ENCODE data around the gene WHRN. TPM values are rescaled to one million over a fixed set of nuclear protein-coding genes. Genes with fewer than 3 reads are reported as not detected.

The WHRN gene
- total RNA-seq, 1 donor from 2014 or later, result 9.1 TPM

GRCh38 chr9:114522847-114523246, 17.6 kb upstream of the WHRN start:
- no peak for TF ChIP-seq CTCF (IDR thresholded peaks at IDR 0.05)
- no peak for TF ChIP-seq POLR2AphosphoS5 (IDR thresholded peaks at IDR 0.05; ENCODE audit: insufficient read depth in 1 of 2, low read depth in 1 of 2)
- TF ChIP-seq POLR2A (IDR thresholded peaks at IDR 0.05), result no peak
- no peaks in the 10 kb centered on the region for H3K27me3 ChIP-seq
- no peaks in the 10 kb centered on the region for H3K4me1 ChIP-seq
- intact Hi-C loops (cut with DNase I), result no loop called here
- no peak overlapping the region for H3K27ac ChIP-seq
- H3K4me3 ChIP-seq, result no peak overlapping the region
- no peaks in the 10 kb centered on the region for H3K36me3 ChIP-seq
- no peaks in the 10 kb centered on the region for H3K9me3 ChIP-seq
- no peak for DNase-seq (ENCODE audit: extremely low spot score in 2 of 2)

GRCh38 chr9:114522286-114522685, 17.0 kb upstream of the WHRN start:
- intact Hi-C loops (cut with DNase I), result no loop called here
- H3K36me3 ChIP-seq, result no peaks in the 10 kb centered on the region
- no peak for DNase-seq (ENCODE audit: extremely low spot score in 2 of 2)
- H3K4me3 ChIP-seq, result no peak overlapping the region
- no peaks in the 10 kb centered on the region for H3K27me3 ChIP-seq
- no peak overlapping the region for H3K27ac ChIP-seq
- H3K4me1 ChIP-seq, result no peaks in the 10 kb centered on the region
- TF ChIP-seq POLR2AphosphoS5 (IDR thresholded peaks at IDR 0.05; ENCODE audit: insufficient read depth in 1 of 2, low read depth in 1 of 2) (no peak), POLR2A (IDR thresholded peaks at IDR 0.05) (no peak), CTCF (IDR thresholded peaks at IDR 0.05) (no peak)
- H3K9me3 ChIP-seq, result no peaks in the 10 kb centered on the region

- H3K27me3 ChIP-seq, result no peaks in the 10 kb centered on the region
- no peak overlapping the region for H3K27ac ChIP-seq
- H3K4me3 ChIP-seq, result no peak overlapping the region
- no peaks in the 10 kb centered on the region for H3K4me1 ChIP-seq
- intact Hi-C loops (cut with DNase I), result no loop called here
- DNase-seq (ENCODE audit: extremely low spot score in 2 of 2), result no peak
- no peaks in the 10 kb centered on the region for H3K9me3 ChIP-seq
- H3K36me3 ChIP-seq, result no peaks in the 10 kb centered on the region
- TF ChIP-seq POLR2AphosphoS5 (IDR thresholded peaks at IDR 0.05; ENCODE audit: insufficient read depth in 1 of 2, low read depth in 1 of 2), result no peak
Observed at GRCh38 chr9:114521846-114522245, 16.6 kb upstream of the WHRN start.

- no peak for DNase-seq (ENCODE audit: extremely low spot score in 2 of 2)
- intact Hi-C loops (cut with DNase I), result no loop called here
- TF ChIP-seq POLR2AphosphoS5 (IDR thresholded peaks at IDR 0.05; ENCODE audit: insufficient read depth in 1 of 2, low read depth in 1 of 2) (no peak), CTCF (IDR thresholded peaks at IDR 0.05) (no peak), POLR2A (IDR thresholded peaks at IDR 0.05) (no peak)
Observed at GRCh38 chr9:114518599-114519022, 13.3 kb upstream of the WHRN start.

DNA sequence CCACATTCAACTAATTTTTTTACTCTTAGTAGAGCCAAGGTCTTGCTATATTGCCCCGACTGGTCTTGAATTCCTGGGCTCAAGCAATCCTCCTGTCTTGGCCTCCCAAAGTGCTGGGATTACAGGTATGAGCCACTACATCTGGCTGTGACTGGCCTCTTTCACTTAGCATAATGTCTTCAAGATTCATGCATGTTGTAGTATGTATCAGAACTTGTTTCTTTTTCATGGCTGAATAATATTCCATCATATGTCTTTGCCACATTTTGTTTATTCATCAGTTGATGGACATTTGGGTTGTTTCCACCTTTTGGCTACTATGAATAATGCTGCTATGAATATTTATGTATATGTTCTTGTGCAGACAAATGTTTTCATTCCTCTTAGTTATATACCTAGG, 12.8 kb upstream of the WHRN start:
- intact Hi-C loops (cut with DNase I), result no loop called here
- no peaks in the 10 kb centered on the region for H3K4me1 ChIP-seq
- H3K9me3 ChIP-seq, result no peaks in the 10 kb centered on the region
- H3K27me3 ChIP-seq, result no peaks in the 10 kb centered on the region
- TF ChIP-seq CTCF (IDR thresholded peaks at IDR 0.05) (no peak), POLR2AphosphoS5 (IDR thresholded peaks at IDR 0.05; ENCODE audit: insufficient read depth in 1 of 2, low read depth in 1 of 2) (no peak), POLR2A (IDR thresholded peaks at IDR 0.05) (no peak)
- DNase-seq (ENCODE audit: extremely low spot score in 2 of 2), result no peak
- H3K4me3 ChIP-seq, result no peak overlapping the region
- H3K27ac ChIP-seq, result no peak overlapping the region
- no peaks in the 10 kb centered on the region for H3K36me3 ChIP-seq

More at GRCh38 chr9:114518599-114519022, 13.3 kb upstream of the WHRN start:
- no peak overlapping the region for H3K27ac ChIP-seq
- H3K27me3 ChIP-seq, result no peaks in the 10 kb centered on the region
- no peaks in the 10 kb centered on the region for H3K36me3 ChIP-seq
- H3K4me1 ChIP-seq, result no peaks in the 10 kb centered on the region
- H3K4me3 ChIP-seq, result no peak overlapping the region
- no peaks in the 10 kb centered on the region for H3K9me3 ChIP-seq
